NCI-H524 treated with DMSO at 0.1 percent for 48 hours (cell line): ENCODE data around the gene PTGDR.

Experiments used
- DNase-seq: peaks from one replicate; lab custom pipeline; 2025; lab: John Stamatoyannopoulos, UW

Gene PTGDR

DNA sequence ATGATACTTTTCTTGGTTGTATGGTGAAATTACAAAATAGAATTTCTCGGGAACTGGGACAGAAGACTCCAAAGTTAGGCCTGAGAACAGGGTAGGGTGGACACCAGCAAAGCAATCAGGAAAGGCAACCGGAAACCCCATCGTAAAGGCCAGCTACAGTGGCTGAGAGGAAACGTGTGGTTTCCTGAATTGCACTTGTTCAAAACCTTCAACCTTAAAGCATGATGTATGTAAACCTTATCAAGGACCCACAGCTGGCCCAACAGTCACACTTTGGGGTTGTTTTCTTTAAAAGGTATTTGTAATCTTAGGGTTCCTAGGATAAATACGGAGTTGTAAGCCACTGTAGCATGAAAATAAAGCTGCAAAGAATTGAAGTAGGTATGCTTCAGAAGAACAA is 2.2 kb upstream of the PTGDR start:
- no peak for DNase-seq

DNA sequence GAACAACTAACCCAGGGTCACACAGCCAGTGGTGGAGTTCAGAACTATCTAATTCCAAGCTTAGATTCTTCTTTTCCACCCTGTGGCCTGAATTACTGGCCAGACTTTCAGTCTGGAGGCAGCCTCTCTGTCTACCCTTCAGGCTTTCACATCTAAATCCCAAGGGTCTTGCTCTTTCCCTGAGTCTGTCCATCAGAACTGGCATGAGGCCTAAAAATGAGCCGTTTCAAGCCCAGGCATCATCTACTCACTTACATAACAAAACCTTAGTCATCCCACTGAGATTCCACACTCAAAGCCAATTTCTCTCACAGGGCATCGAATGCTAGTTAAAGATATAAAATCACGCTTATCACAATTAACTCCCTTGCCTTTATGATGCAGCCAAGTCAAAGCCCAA is 1.3 kb upstream of the PTGDR start:
- no peak for DNase-seq

DNA sequence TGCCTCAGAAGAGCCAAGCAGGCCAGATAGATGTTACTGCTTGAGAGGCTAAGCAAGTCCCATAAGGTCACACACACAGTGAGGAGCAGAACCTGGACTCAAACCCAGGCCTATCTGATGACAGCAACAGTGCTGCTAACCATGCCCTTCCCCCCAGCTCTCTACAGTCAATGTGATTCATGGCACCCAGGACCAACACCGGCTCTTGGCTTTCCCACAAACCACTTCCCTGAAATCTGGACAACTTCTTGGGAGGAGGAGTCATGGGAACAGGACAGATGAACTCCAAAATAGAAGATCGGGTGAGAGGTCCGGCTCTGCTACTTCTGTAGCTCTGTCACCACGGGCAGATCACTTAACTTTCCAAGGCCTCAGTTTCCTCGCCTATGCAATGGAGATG is 716 bp upstream of the PTGDR start:
- DNase-seq: no peak

DNA sequence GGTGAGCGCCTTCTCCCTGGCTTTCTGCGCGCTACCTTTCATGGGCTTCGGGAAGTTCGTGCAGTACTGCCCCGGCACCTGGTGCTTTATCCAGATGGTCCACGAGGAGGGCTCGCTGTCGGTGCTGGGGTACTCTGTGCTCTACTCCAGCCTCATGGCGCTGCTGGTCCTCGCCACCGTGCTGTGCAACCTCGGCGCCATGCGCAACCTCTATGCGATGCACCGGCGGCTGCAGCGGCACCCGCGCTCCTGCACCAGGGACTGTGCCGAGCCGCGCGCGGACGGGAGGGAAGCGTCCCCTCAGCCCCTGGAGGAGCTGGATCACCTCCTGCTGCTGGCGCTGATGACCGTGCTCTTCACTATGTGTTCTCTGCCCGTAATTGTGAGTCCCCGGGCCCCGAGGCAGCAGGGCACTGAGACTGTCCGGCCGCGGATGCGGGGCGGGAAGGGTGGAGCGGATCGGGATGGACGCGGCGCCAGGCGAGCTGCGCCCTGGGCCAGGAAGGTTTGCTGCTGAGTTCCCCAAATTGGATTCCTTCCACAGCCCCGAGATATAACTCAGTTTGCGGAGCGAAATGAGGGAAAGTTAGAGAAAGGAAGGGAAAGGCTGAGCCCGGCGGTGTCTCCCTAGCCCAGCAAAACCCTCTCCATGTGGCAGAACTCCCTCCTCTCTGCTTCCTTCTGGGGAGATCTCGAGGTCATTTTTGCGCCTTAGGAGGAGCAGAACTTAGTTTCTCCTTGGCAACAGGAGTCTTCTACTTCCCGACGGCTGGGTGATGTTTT is 972 bp downstream of the PTGDR start:
- no peak for DNase-seq

DNA sequence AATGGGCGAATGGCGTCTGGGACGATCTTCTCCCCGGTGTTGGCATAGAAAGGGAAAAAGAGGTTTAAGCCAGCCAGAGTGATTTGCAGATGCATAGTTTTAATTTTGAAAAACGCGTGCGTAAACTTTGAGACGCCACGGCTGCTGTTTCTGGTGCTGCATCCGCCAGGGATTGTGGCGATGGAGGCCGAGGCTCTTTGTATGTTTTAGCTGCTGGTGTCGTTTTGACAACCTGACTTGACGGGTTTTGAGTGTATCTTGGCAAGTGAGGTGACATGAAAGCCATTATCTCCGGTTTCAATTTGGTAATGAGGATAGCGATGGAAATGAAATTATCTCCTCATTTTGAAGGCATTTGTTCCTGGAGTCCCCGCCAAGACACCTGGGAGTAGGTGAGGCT is 1.6 kb downstream of the PTGDR start:
- no peak for DNase-seq

DNA sequence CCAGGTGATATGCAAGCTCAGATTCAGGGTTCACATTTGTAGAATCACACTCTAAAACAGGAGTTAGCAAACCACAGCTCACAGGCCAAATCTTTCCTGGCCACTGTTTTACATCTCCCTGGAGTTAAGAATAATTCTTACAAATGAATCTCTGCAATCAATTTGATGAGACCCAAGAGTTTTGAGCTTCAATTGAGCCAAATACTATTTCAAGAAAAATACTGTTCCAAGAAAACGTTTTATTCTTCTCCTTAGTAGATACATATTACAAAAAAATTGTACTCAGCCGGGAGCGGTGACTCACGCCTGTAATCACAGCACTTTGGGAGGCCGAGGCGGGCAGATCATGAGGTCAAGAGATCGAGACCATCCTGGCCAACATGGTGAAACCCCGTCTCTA is 2.5 kb downstream of the PTGDR start:
- no peak for DNase-seq

DNA sequence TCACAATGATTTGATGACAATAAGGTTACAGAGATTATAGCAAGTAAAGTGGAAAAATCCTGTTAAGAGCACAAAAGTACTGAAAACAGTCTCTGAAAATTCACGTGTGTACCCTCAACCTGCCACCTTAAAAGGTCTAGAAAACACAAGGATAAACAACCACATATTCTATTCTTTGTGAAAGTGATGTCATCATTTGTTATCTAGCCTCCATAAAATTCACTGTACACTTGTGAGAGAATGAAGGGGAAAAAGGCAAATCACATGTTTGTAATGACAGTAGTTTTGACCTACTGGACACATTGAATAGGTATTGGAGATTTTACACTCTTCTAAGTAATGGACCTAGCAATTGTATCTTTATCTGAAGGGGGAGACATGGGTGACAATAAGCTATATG is 4.0 kb downstream of the PTGDR start:
- no peak for DNase-seq

DNA sequence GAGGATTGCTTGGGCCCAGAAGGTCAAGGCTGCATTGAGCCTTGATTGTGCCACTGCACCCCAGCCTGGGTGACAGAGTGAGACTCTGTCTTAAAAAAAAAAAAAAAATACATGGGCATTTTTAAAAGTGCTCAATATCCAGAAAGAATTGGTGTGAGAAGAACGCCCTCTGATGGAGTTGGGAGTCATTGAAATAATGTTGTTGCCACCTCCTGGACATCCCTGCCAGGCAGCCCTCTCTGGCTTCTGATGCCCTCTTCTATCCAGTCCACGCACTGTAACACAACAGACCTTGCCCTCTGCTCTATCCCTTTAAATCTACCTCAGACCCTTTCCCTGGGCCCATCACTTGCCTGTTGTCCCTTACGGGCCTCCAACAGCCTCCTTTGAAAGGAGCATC is 4.9 kb downstream of the PTGDR start:
- DNase-seq: no peak

DNA sequence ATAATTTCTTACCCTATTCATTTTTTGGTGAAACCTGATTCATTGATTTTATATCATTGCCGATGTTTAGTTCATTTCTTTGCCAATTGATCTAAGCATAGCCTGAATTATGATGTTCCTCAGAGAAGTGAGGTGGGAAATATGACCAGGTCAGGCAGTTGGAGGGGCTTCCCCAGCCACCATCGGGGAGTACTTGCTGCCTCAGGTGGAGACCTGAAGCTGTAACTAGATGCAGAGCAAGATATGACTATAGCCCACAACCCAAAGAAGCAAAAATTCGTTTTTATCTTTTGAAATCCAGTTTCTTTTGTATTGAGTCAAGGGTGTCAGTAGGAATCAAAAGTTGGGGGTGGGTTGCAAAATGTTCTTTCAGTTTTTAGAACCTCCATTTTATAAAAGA is 7.9 kb downstream of the PTGDR start:
- DNase-seq: no peak

DNA sequence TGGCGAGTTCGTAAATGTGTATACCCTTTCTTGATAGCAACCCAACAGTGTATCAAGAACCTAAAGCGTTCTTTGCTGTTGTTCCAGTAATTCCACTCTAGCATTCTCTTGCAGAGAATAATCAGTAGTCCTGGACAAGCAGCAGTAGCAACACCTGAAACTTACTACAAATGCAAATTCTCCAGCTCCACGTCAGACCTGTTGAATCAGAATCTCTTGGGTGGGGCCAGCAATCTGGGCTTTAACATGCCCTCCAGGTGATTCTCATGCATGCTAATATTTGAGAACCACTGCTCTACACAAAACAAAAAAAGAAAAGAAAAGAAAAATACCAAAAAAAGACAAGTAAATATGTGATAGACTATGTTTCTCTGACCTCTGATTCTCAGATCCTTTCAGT is 10.1 kb downstream of the PTGDR start:
- no peak for DNase-seq

DNA sequence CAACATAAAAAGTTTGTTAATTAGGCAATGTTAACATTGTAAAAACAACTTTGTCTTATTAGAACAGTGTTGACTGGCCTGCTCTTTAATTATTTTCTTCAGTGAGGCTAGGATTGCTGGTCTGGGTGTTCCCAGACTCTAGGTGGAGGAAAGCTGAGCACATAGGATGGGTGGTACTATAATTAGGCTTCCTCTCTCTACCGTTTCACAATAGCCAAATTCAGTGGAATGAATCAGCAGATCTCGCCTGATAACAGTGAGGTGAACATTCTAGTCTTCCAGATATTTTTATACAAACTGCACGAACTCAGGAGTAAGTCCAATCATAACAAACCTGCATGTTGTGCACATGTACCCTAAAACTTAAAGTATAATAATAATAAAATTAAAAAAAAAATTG is 11.9 kb downstream of the PTGDR start:
- DNase-seq: no peak

DNA sequence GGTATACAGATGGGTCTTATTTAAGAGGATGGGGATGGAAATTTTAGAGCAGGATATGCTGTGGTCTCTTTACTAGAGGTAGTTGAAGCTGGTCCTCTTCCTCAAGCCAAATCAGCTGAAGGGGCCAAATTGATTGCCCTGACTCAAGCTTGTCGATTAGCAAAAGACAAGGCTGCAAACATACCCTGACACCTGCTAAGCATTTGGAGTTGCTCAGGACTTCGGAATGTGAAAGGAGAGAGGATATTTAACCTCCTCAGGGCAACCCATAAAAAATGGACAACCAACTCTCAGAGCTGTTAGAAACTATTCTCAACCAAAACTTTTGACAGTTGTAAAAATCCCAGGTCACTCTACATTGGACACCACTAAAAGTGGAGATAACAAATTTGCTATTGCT is 15.6 kb downstream of the PTGDR start:
- DNase-seq: no peak

DNA sequence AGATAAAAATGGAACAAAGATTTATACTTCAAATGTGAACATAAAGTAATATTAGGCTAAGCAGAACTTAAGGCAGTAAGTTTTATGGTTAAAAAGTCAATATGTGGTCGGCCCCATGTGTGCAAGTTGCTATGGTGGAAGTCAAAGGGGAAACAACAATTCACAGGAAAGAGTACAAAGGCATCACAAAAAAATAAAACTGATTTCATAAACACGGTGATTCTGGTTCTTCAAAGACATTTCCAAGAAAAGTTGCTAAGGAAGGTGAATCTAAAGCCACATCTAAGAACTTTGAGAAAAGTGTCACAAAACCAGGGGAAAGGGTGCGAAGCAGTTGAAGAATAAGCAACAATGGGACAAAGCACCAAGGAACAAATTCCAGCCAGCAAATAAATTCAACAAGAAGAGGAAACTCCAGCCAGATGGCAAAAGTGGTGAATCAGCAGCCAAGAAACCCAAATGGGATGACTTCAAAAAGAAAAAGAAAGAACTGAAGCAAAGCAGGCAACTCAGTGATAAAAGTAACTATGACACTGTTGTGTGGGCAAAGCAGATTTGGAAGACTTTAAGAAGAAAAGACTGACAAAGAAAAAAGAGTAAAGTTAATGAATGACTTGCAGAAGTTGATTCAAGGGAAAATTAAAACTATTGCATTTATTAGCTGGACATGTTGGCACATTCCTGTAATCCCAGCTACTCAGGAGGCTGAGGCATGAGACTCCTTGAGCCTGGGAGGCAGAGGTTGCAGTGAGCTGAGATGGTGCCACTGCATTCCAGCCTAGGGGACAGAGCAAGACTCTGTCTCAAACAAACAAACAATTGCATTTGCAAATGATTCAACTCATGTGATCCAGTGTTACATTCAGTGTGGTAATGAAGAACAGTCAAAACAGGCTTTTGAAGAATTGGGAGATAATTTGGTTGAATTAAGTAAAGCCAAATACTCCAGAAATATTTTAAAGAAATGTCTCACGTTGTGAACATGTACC is 19.5 kb downstream of the PTGDR start:
- DNase-seq: no peak

DNA sequence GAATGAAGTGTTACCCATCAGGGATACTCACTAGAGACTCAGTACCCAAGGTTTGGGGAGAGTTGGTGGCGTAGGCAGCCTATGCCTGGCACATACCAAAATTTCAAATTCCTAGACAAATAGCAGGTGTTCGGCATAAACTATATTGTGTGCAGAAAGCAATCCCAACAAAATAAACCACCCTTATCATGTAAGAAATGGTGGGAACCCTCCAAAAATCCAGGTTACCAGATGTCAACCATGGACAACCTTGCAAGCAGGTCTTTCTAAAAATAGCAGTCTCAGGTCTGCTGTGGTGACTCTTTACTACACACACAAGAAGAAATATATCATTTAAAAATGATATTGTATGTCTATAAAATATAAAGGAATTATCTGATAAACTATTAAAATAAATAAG is 28.9 kb downstream of the PTGDR start:
- DNase-seq: no peak

DNA sequence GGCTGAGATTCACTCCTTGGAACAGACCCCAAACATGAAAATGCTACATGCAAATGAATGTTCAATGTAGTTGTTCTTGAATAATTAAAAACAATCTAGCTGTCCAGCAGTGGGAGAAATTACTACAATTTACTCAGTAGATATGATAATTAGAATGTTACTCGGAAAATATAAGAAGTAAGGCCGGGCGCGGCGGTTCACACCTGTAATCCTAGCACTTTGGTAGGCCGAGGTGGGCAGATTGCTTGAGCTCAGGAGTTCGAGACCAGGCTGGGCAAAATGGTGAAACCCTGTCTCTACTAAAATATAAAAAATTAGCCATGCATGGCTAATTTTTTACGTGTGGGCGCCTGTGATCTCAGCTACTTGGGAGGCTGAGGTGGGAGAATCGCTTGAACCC is 31.3 kb downstream of the PTGDR start:
- DNase-seq: no peak

DNA sequence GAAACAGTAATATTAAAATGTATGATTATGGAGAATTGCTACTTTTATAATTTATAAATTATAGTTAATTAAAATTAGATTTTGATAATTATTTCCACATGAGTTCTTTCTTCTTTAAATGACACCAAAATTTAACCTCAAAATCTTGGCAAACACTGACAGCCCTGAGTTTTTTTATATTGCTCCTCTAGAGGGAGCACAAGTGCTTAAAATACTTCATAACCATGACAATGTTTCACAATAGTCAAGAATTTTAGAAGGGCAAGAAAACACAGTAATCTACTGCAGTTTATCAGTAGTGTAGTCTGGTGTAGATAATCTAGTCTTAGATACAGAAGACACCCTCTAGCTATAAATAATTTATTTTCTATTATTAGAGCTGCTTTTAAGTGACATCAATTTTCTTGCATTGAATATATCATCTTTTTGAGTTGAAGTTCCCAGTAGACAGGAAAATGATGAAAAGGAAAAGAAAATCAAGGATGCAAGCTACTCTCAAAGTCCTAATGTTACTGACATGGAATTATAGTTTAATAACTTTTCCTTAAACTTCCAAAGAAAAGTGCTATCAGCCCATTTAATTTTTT is 32.3 kb downstream of the PTGDR start:
- DNase-seq: no peak

DNA sequence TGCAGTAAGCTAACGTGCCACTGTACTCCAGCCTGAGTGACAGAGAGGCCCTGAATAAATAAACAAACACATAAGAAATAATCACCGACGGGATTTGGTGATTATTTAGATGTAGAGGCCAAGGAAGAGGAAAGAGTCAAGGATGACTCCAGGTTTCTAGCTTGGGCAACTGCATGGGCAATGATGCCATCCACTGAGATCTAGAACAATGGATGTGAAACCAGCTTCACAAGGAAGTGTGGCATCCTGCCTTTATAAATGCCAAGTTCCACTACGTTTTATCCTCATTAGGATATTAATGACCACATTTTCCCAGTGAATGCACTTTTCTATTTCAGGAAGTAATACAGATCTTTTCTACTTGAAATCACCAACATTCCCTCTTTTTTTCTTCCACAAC is 35.7 kb downstream of the PTGDR start:
- no peak for DNase-seq

DNA sequence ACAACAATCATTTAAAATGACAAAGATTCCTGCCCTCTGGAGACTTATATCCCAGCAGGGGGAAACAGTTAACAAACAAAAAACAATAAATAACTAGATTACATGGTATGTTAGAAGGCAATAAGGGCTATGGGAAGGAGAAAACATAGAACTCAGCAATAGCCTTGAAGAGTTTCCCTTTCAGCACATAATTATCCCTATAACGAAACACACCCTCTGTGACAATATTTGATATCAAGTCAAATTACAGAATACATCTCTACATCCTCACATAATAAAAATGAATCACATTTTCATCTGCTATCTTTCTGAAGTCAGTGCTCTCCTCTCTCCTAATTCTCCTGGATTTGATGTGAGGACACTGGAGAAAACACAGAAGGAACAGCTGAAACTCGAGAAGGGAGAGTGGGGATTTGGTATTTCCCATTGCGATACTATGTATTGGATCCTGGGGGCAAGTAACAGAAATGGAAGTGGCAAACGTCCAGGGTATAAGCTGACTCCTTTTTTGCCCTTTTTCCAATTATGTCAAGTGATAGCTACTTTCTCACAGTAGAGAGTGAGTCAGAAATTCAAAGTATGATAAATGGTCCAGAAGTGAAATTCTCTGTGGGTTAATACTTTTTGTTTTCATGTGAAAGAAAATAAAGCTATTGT is 36.9 kb downstream of the PTGDR start:
- DNase-seq: no peak

DNA sequence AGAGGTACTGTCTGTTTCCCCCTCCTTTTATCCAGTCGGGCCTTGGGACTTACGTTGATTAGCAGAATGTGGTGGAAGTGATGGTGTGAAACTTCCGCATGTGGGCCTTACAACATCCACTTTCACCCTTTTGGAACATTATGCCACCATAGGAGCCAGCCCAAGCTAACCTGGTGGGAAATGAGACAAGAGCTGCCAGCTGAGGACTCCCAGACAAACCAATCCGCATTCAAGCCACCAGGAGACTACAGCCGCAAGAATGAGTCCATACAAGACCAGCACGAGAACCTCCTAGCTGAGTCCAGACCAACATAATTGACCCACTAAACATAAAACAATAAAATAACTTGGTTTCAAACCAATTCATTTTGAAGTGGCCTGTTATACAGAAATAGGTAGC is 37.5 kb downstream of the PTGDR start:
- no peak for DNase-seq

DNA sequence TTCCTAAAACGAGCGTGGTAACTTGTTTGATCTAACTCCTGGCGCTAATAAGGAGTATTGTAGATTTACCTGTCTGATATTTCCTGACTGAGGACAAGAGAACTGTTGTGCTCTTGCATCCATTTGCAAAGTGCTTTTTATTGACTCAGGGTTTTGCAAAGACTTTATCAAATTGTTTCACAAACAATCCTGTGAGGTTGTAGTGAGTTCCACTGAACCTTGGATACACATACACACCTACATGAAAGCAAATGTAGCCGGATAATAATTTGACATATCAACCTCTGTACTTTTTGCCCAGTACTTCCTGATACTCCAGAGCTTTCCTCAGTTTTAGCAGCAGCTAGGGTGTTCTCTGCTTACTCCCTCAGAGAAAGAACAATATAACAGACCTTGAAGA is 39.9 kb downstream of the PTGDR start:
- no peak for DNase-seq

DNA sequence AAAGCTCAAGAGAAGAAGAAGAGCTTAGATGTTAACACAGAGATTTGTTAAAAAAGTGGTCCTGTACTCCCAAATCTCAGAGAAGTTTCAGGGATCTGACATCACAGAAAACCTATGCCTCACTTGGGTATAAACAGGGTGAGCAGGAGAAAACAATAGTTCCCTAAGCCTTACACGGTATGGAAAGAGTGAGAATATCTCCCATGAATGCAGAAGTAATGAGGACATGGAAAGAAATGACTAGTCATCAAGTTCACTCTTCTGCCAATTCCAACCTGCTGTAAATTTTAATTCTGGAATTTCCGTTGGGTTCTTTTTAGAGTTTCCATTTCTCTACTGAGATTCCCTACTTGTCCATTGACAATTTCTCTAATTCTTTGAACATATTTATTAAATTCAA is 40.4 kb downstream of the PTGDR start:
- no peak for DNase-seq

DNA sequence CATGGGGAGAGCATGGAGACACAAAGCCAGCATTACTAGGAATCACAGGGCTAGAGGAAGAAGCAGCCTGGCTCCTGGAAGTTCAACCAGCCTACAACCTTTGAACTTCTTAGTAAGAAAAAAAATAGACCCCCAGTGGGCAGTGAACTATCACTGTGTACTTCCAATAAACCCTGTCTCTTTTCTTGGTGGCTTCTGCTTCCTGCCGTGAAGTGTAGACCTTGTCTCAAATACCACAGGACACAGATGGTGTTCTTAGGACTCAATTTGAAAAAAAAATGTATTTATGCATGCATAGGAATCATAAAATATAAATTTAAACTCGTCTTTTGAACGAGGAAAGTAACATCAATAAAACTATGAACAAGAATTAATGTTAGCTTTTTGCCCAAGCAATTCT is 43.0 kb downstream of the PTGDR start:
- no peak for DNase-seq
